Small intestine (tissue), 7 donors: ENCODE measurements around the gene AFF2. TPM values are rescaled to one million over a fixed set of nuclear protein-coding genes. Genes with fewer than 3 reads are reported as not detected.

Experiments used
- DNase-seq, 2 donors: peaks; one replicate each; pipeline versions ENCODE4 v3.0.0 to v3.0.0-alpha.2; 2013
- FAIRE-seq: peaks from 2 replicates; lab custom pipeline; 2012; peaks lifted over from hg19 to GRCh38; lab: Jason Lieb, UNC
- H3K27ac ChIP-seq, 3 donors: one replicate each; pipeline ENCODE4 v1.5.1; 2013; ENCODE audit warnings: low read length in 2 of 3, mild to moderate bottlenecking in 2 of 3, control low read depth in 1 of 3, inconsistent platforms in 1 of 3, low read depth in 1 of 3, moderate library complexity in 1 of 3
- H3K27me3 ChIP-seq, 3 donors: one replicate each; pipeline ENCODE4 v1.6.1; 2013; ENCODE audit warnings: low read length in 3 of 3, inconsistent platforms in 1 of 3; ENCODE audit not compliant: control insufficient read depth in 3 of 3, insufficient read depth in 3 of 3
- H3K36me3 ChIP-seq, 3 donors: one replicate each; pipeline ENCODE4 v1.6.1; 2013; ENCODE audit warnings: low read length in 3 of 3, inconsistent platforms in 1 of 3, low read depth in 1 of 3, mild to moderate bottlenecking in 1 of 3, moderate library complexity in 1 of 3; ENCODE audit not compliant: control insufficient read depth in 3 of 3, insufficient read depth in 2 of 3
- H3K4me1 ChIP-seq, 3 donors: one replicate each; pipeline ENCODE4 v1.6.1; 2013; ENCODE audit warnings: low read length in 2 of 3, inconsistent platforms in 1 of 3, low read depth in 1 of 3, mild to moderate bottlenecking in 1 of 3, moderate library complexity in 1 of 3; ENCODE audit not compliant: control insufficient read depth in 3 of 3, insufficient read depth in 2 of 3
- H3K4me3 ChIP-seq, 3 donors: one replicate each; pipeline ENCODE4 v1.5.1; 2013; ENCODE audit warnings: low read length in 3 of 3, control low read depth in 1 of 3, inconsistent platforms in 1 of 3, low read depth in 1 of 3, mild to moderate bottlenecking in 1 of 3, moderate library complexity in 1 of 3
- H3K9me3 ChIP-seq, 2 donors: one replicate each; pipeline ENCODE4 v1.6.1; 2013; ENCODE audit warnings: low read depth in 1 of 2, low read length in 1 of 2; ENCODE audit not compliant: control insufficient read depth in 2 of 2, insufficient read depth in 1 of 2
- WGBS, 3 donors: extraction: QIAGEN DNeasy Blood & Tissue Kit; methylation state at CpG; one replicate each; pipeline ENCODE4 v1.1.7; 2013; 5-methylcytosine and 5-hydroxymethylcytosine counted together
- polyA plus RNA-seq, 4 donors: library from polyadenylated mRNA; stranded (reverse) in 3 of 4; unstranded in 1 of 4; fragments of 200-250 nt in 3 of 4; fragments of 120-200 nt in 1 of 4; gene quantifications; one replicate each; pipeline versions ENCODE4 v1.2.1 to v1.2.3, GENCODE V29; 2013
- donor health status: healthy with polysubstance abuse.
- donor health status: control.
- donor health status: control.
- donor health status: Bipolar disorder and iron deficiency.
- donor health status: healthy.

AFF2 gene
- polyA plus RNA-seq, 4 donors: 0.34 to 1.2 TPM; not detected in 2

DNA sequence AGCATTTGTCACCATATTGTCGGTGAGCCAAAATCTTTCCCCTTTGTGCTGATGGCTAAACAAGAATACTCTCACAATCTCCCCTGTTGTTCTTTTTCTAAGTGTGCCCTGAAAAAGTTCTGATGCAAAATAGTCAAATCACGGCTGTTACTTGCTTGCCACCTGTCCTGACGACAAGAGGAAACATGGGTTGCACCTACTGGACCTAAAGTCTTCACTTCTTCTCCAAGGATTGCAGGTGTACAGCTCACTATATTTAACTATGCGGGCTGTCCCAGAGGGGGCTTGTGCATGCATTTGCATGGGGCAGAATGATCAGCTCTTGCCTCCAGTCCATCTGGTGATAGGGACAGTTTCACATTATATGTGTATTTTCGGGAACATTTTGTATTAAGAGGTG lies 21.6 kb downstream of the AFF2 start:
- FAIRE-seq (no peak), DNase-seq (no peak)
- H3K36me3 ChIP-seq: no peaks in the 10 kb centered on the region
- no peaks in the 10 kb centered on the region for H3K27me3 ChIP-seq
- no peak overlapping the region for H3K27ac ChIP-seq
- H3K4me3 ChIP-seq: no peak overlapping the region
- H3K4me1 ChIP-seq: no peaks in the 10 kb centered on the region
- 70 to 83% (median 71%) methylated on average over 5 of the region's 5 CpGs for whole genome bisulfite sequencing, 3 donors
- no peaks in the 10 kb centered on the region for H3K9me3 ChIP-seq

DNA sequence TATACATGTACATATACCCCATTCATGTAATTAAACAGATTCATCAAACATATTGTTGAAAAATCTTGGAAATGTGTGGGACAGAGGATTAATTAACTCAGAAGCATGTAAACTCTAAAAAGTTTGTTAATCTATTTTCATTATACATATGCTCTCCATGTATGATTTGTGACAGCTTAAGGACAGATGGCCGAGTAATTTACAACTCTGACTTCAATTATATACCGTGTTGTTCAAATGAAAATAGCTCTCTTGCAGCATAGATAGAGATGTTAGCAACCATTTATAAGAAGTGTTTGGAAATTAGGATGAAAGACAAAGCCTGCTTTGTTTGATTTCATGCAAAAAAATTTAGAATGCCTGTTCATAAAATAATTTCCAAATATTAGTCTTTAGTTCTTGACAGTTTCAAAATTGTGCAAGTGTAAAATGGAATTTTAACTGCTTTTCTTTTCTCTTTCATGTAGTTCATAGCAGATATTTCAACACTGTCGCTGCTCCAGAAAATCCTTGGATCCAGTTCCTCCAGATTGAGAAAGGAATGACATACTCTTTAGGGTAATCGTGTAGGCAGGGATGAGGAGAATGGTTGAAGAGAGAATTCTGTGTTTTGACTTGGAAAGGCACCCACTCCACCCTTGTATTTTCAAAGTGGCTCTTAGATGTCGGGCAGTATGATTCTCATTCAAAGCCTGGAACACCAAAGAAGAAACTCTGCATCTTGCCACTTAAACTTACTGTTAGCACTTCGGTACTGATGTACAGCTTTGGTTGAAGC lies 23.1 kb downstream of the AFF2 start:
- Histone ChIP-seq H3K9me3 (no peaks in the 10 kb centered on the region), H3K4me3 (no peak overlapping the region), H3K27me3 (no peaks in the 10 kb centered on the region), H3K36me3 (no peaks in the 10 kb centered on the region), H3K27ac (no peak overlapping the region), H3K4me1 (no peaks in the 10 kb centered on the region)
- WGBS, 3 donors: 56 to 70% (median 67%) methylated on average over 6 of the region's 6 CpGs
- FAIRE-seq: no peak
- no peak for DNase-seq

GRCh38 chrX:148530464-148531077 lies 30.2 kb downstream of the AFF2 start:
- H3K4me3 ChIP-seq: no peak overlapping the region
- DNase-seq (peak in 1 of 2 donors; percentile 8), FAIRE-seq (no peak)
- H3K27ac ChIP-seq: no peak overlapping the region
- H3K9me3 ChIP-seq: no peaks in the 10 kb centered on the region
- no peaks in the 10 kb centered on the region for H3K4me1 ChIP-seq
- H3K27me3 ChIP-seq: no peaks in the 10 kb centered on the region
- no peaks in the 10 kb centered on the region for H3K36me3 ChIP-seq
- 6 to 12% (median 12%) methylated on average over 2 of the region's 2 CpGs for WGBS, 3 donors

DNA sequence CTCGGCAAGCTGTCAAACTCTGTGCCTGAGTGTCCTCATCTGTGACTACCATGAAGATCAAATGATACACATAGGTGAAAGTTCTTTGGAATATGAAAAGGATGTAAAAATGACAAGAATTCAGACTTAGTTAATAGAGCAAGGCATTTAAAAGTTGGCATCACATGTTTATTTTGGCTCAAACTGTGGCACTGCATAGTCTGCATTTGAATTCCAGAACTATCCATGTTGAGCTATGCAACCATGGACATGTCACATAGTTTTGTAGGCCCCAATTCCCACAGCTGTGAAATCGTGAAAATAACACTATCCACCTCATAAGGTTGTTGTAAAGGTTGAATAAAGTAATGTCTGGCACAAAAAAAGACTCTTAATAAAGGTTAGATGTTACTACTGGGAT lies 33.9 kb downstream of the AFF2 start:
- Histone ChIP-seq H3K4me1 (no peaks in the 10 kb centered on the region), H3K27me3 (no peaks in the 10 kb centered on the region), H3K4me3 (no peak overlapping the region), H3K27ac (no peak overlapping the region), H3K9me3 (no peaks in the 10 kb centered on the region), H3K36me3 (no peaks in the 10 kb centered on the region)
- DNase-seq (no peak), FAIRE-seq (no peak)
- 59 to 79% (median 66%) methylated on average over 2 of the region's 2 CpGs for WGBS, 3 donors

DNA sequence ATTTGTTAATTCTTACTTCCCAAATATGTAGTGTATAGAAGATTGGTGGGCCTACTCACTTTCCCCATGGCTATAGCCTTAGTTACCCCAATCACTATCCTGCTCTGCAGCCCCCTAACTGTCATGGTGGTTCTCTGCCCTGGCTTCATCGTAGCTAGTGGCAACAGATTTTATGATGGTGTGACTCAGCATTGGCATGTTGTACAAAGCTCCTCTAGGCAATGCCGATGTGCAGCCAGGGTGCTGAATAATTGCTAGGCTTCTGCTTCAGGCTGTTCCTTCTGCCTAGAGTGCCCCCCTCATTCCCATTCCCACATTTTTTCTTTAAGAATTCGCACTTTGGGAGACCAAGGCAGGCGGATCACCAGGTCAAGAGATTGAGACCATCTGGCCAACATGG lies 35.2 kb downstream of the AFF2 start:
- no peaks in the 10 kb centered on the region for H3K27me3 ChIP-seq
- no peaks in the 10 kb centered on the region for H3K36me3 ChIP-seq
- no peak overlapping the region for H3K4me3 ChIP-seq
- DNase-seq: no peak
- no peak overlapping the region for H3K27ac ChIP-seq
- 55 to 87% (median 61%) methylated on average over 4 of the region's 4 CpGs for WGBS, 3 donors
- H3K4me1 ChIP-seq: no peaks in the 10 kb centered on the region
- H3K9me3 ChIP-seq: no peaks in the 10 kb centered on the region
- FAIRE-seq: no peak

- no peaks in the 10 kb centered on the region for H3K4me1 ChIP-seq
- no peaks in the 10 kb centered on the region for H3K36me3 ChIP-seq
- no peak overlapping the region for H3K27ac ChIP-seq
- H3K27me3 ChIP-seq: no peaks in the 10 kb centered on the region
- DNase-seq (no peak), FAIRE-seq (no peak)
- WGBS, 3 donors: 84 to 91% (median 90%) methylated on average over 1 of the region's 1 CpG
- H3K9me3 ChIP-seq: no peaks in the 10 kb centered on the region
- no peak overlapping the region for H3K4me3 ChIP-seq
These were observed 36.5 kb downstream of the AFF2 start for GRCh38 chrX:148536961-148537360.

- no peak for DNase-seq
- WGBS, 3 donors: 63 to 77% (median 74%) methylated on average over 15 of the region's 15 CpGs
- Histone ChIP-seq H3K36me3 (no peaks in the 10 kb centered on the region), H3K9me3 (no peaks in the 10 kb centered on the region), H3K27ac (no peak overlapping the region), H3K27me3 (no peaks in the 10 kb centered on the region), H3K4me1 (no peaks in the 10 kb centered on the region), H3K4me3 (no peak overlapping the region)
- no peak for FAIRE-seq
These were observed 37.3 kb downstream of the AFF2 start for GRCh38 chrX:148537556-148538182.

DNA sequence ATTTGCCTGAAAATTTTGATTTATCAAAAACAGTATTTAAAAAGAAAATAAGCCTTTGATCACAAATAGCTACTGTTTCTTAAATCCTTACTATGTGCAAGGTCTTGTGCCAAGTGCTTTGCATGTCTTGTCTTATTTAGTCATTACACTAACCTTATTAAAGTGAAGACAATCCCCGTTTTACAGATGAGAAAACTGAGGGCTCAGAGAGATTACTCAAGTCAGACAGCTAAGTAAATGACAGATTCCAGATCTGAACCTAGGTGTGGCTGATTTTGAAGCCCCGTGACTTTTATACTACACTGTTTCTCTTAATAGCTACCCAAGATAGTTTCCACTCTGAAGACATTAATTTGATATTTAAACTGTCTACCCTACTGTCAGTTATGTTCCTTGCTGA lies 38.2 kb downstream of the AFF2 start:
- H3K4me1 ChIP-seq: no peaks in the 10 kb centered on the region
- WGBS, 3 donors: 53 to 84% (median 68%) methylated on average over 2 of the region's 2 CpGs
- no peaks in the 10 kb centered on the region for H3K9me3 ChIP-seq
- no peaks in the 10 kb centered on the region for H3K27me3 ChIP-seq
- H3K4me3 ChIP-seq: no peak overlapping the region
- FAIRE-seq (no peak), DNase-seq (no peak)
- no peaks in the 10 kb centered on the region for H3K36me3 ChIP-seq
- H3K27ac ChIP-seq: no peak overlapping the region
